GM23338 (cell line): ENCODE results near the gene INPP5A.

Source experiments
- CREB1 ChIP-seq: fragments of 250-450 bp; sonication (Bioruptor Pico); IDR thresholded peaks from 2 replicates; pipeline ENCODE4 v1.5.0; 2020; ENCODE audit warnings: low read depth, mild to moderate bottlenecking, moderate library complexity
- ETS1 ChIP-seq: IDR thresholded peaks from 2 replicates; pipeline ENCODE4 v1.6.1; 2016; ENCODE audit warnings: antibody characterized with exemption
- EZH2 ChIP-seq: fragments of 200-600 bp; sonication (generic); IDR thresholded peaks from one replicate; pipeline ENCODE4 v1.8.0; 2017; ENCODE audit warnings: antibody characterized with exemption, mild to moderate bottlenecking, low read depth; ENCODE audit not compliant: unreplicated experiment
- EZH2phosphoT487 ChIP-seq: fragments of 200-600 bp; sonication (generic); IDR thresholded peaks from one replicate; pipeline ENCODE4 v1.8.1; 2018; ENCODE audit warnings: antibody characterized with exemption; ENCODE audit not compliant: unreplicated experiment
- POLR2AphosphoS5 ChIP-seq: IDR thresholded peaks from 2 replicates; pipeline ENCODE4 v1.6.1; 2016; ENCODE audit warnings: antibody characterized with exemption, low read depth
- REST ChIP-seq: IDR thresholded peaks from one replicate; pipeline ENCODE4 v1.6.1; 2018; ENCODE audit warnings: antibody characterized with exemption; ENCODE audit not compliant: unreplicated experiment
- TF ChIP-seq, protein P1 (sequence below), 2 experiments: fragments of 200-600 bp in 1 of 2; sonication (generic) in 1 of 2; conservative IDR thresholded peaks; 2 replicates each; pipeline versions ENCODE4 v1.5.1 to v1.6.1; 2016 to 2017; ENCODE audit warnings: antibody characterized with exemption in 2 of 2, low read depth in 2 of 2, mild to moderate bottlenecking in 2 of 2, moderate library complexity in 1 of 2

- TF ChIP-seq, protein P1, sequence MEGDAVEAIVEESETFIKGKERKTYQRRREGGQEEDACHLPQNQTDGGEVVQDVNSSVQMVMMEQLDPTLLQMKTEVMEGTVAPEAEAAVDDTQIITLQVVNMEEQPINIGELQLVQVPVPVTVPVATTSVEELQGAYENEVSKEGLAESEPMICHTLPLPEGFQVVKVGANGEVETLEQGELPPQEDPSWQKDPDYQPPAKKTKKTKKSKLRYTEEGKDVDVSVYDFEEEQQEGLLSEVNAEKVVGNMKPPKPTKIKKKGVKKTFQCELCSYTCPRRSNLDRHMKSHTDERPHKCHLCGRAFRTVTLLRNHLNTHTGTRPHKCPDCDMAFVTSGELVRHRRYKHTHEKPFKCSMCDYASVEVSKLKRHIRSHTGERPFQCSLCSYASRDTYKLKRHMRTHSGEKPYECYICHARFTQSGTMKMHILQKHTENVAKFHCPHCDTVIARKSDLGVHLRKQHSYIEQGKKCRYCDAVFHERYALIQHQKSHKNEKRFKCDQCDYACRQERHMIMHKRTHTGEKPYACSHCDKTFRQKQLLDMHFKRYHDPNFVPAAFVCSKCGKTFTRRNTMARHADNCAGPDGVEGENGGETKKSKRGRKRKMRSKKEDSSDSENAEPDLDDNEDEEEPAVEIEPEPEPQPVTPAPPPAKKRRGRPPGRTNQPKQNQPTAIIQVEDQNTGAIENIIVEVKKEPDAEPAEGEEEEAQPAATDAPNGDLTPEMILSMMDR (conservative IDR thresholded peaks at IDR 0.05; ENCODE audit: low read depth in 2 of 2) = no peak
- TF ChIP-seq POLR2AphosphoS5 (no peak), EZH2phosphoT487 (no peak), REST (no peak), EZH2 (no peak), ETS1 (no peak), CREB1 (CRISPR knock-in tag) (no peak)
Observed at GRCh38 chr10:132652446-132652845, 114.9 kb downstream of the INPP5A start.
